ENCODE results near the gene CA9.
"Not testable (repeated sequence)": the region's sequence is repeated elsewhere in the genome, so short reads cannot be mapped to it uniquely, and the experiment has no call there.

Gene CA9

GRCh38 chr9:35673132-35674024, at the start of gene CA9:
Gene CA9 (plus strand): TSS chr9:35673928. CDS start chr9:35673960, 32 bp downstream.
- no peak for DNase-seq (ENCODE audit: low spot score)

- no peak for DNase-seq (ENCODE audit: low spot score)
Observed at GRCh38 chr9:35627575-35627974, 46.2 kb upstream of the CA9 start.

- DNase-seq (ENCODE audit: low spot score): no peak
Observed at GRCh38 chr9:35628389-35628991, 45.2 kb upstream of the CA9 start.

- DNase-seq (ENCODE audit: low spot score): no peak
Observed at GRCh38 chr9:35629597-35629996, 44.1 kb upstream of the CA9 start.

GRCh38 chr9:35635730-35636129, 38.0 kb upstream of the CA9 start:
- DNase-seq (ENCODE audit: low spot score): no peak

- no peak for DNase-seq (ENCODE audit: low spot score)
Observed at GRCh38 chr9:35636135-35636876, 37.4 kb upstream of the CA9 start.

GRCh38 chr9:35636877-35637246, 36.9 kb upstream of the CA9 start:
- DNase-seq (ENCODE audit: low spot score): not testable (repeated sequence)

GRCh38 chr9:35637427-35637955, 36.2 kb upstream of the CA9 start:
- not testable (repeated sequence) for DNase-seq (ENCODE audit: low spot score)

- not testable (repeated sequence) for DNase-seq (ENCODE audit: low spot score)
Observed at GRCh38 chr9:35638751-35639150, 35.0 kb upstream of the CA9 start.

GRCh38 chr9:35639225-35639624, 34.5 kb upstream of the CA9 start:
- DNase-seq (ENCODE audit: low spot score): not testable (repeated sequence)

- DNase-seq (ENCODE audit: low spot score): no peak
Observed at GRCh38 chr9:35639631-35640030, 34.1 kb upstream of the CA9 start.

- not testable (repeated sequence) for DNase-seq (ENCODE audit: low spot score)
Observed at GRCh38 chr9:35640431-35640830, 33.3 kb upstream of the CA9 start.

GRCh38 chr9:35641478-35641877, 32.2 kb upstream of the CA9 start:
- not testable (repeated sequence) for DNase-seq (ENCODE audit: low spot score)

GRCh38 chr9:35643046-35643445, 30.7 kb upstream of the CA9 start:
- DNase-seq (ENCODE audit: low spot score): no peak

GRCh38 chr9:35645736-35646135, 28.0 kb upstream of the CA9 start:
- DNase-seq (ENCODE audit: low spot score): not testable (repeated sequence)

GRCh38 chr9:35646153-35646532, 27.6 kb upstream of the CA9 start:
- peak; percentile 81 for DNase-seq (ENCODE audit: low spot score)

GRCh38 chr9:35646533-35647265, 27.0 kb upstream of the CA9 start:
- DNase-seq (ENCODE audit: low spot score): peak; percentile 97

- no peak for DNase-seq (ENCODE audit: low spot score)
Observed at GRCh38 chr9:35649431-35650340, 24.0 kb upstream of the CA9 start.

- no peak for DNase-seq (ENCODE audit: low spot score)
Observed at GRCh38 chr9:35650341-35651158, 23.2 kb upstream of the CA9 start, which contains the start of gene SIT1. Gene SIT1 (minus strand): TSS chr9:35650931. CDS start chr9:35650853, 78 bp downstream.

All from iPS-NIHi11 (cell line).